Ectodermal cell (in vitro differentiated cells): Measurements from ENCODE around the gene KLHL10.
"Not testable (repeated sequence)": the region's sequence is repeated elsewhere in the genome, so short reads cannot be mapped to it uniquely, and the experiment has no call there.

ENCODE experiments used
- H3K27ac ChIP-seq: 2 replicates; pipeline ENCODE4 v1.7.0; 2013; ENCODE audit warnings: mild to moderate bottlenecking, low read depth, low read length; ENCODE audit not compliant: insufficient read depth, poor library complexity, severe bottlenecking
- H3K27me3 ChIP-seq: 2 replicates; pipeline ENCODE4 v1.7.0; 2013; ENCODE audit warnings: mild to moderate bottlenecking, low read length; ENCODE audit not compliant: insufficient read depth, control insufficient read depth, poor library complexity, severe bottlenecking
- H3K36me3 ChIP-seq: one replicate; pipeline ENCODE4 v1.7.0; 2013; ENCODE audit warnings: low read length; ENCODE audit not compliant: control insufficient read depth, insufficient read depth
- H3K4me1 ChIP-seq: one replicate; pipeline ENCODE4 v1.7.0; 2013; ENCODE audit warnings: low read length; ENCODE audit not compliant: control insufficient read depth, insufficient read depth
- H3K4me3 ChIP-seq: 2 replicates; pipeline ENCODE4 v1.7.0; 2013; ENCODE audit warnings: low read depth, low read length, control low read depth; ENCODE audit not compliant: insufficient read depth
- H3K9me3 ChIP-seq: 2 replicates; pipeline ENCODE4 v1.7.0; 2013; ENCODE audit warnings: mild to moderate bottlenecking, low read length, moderate library complexity; ENCODE audit not compliant: control insufficient read depth
- WGBS, 2 experiments: methylation state at CpG; one replicate each; pipeline ENCODE4 v1.1.7; 2013; ENCODE audit warnings: missing lambda C conversion rate in 2 of 2; 5-methylcytosine and 5-hydroxymethylcytosine counted together

The KLHL10 gene

GRCh38 chr17:41873559-41874292 lies 36.1 kb downstream of the KLHL10 start:
- H3K9me3 ChIP-seq, result no peaks in the 10 kb centered on the region
- no peak overlapping the region for H3K4me3 ChIP-seq
- H3K36me3 ChIP-seq, result peaks cover 76% of the 10 kb centered on the region
- H3K27me3 ChIP-seq, result no peaks in the 10 kb centered on the region
- H3K27ac ChIP-seq, result no peak overlapping the region
- H3K4me1 ChIP-seq, result no peaks in the 10 kb centered on the region
- WGBS, 2 experiments, result 96% methylated on average over 10 of the region's 10 CpGs

- H3K9me3 ChIP-seq, H3K4me3 ChIP-seq, H3K4me1 ChIP-seq, H3K27ac ChIP-seq, H3K27me3 ChIP-seq: not testable (repeated sequence)
- WGBS, 2 experiments, result 95 to 97% methylated on average over 9 of the region's 9 CpGs
- peaks cover 74% of the 10 kb centered on the region for H3K36me3 ChIP-seq
Measured at GRCh38 chr17:41874293-41874670, 36.7 kb downstream of the KLHL10 start.

- no peaks in the 10 kb centered on the region for H3K4me1 ChIP-seq
- no peak overlapping the region for H3K27ac ChIP-seq
- no peaks in the 10 kb centered on the region for H3K27me3 ChIP-seq
- H3K36me3 ChIP-seq, result peaks cover 70% of the 10 kb centered on the region
- H3K4me3 ChIP-seq, result no peak overlapping the region
- H3K9me3 ChIP-seq, result no peaks in the 10 kb centered on the region
- 91 to 96% methylated on average over 4 of the region's 4 CpGs for WGBS, 2 experiments
Measured at GRCh38 chr17:41880130-41880529, 42.5 kb downstream of the KLHL10 start.

- Histone ChIP-seq H3K36me3 (peaks cover 70% of the 10 kb centered on the region), H3K4me3 (no peak overlapping the region), H3K9me3 (no peaks in the 10 kb centered on the region), H3K27me3 (no peaks in the 10 kb centered on the region), H3K4me1 (peaks cover 9% of the 10 kb centered on the region), H3K27ac (no peak overlapping the region)
- WGBS, 2 experiments, result 96% methylated on average over 6 of the region's 6 CpGs
Measured at GRCh38 chr17:41882756-41883155, 45.1 kb downstream of the KLHL10 start.

- Histone ChIP-seq H3K4me3 (no peak overlapping the region), H3K27me3 (no peaks in the 10 kb centered on the region), H3K36me3 (peaks cover 68% of the 10 kb centered on the region), H3K4me1 (peaks cover 9% of the 10 kb centered on the region), H3K9me3 (no peaks in the 10 kb centered on the region), H3K27ac (peak overlapping the region; percentile 71)
- 52 to 56% methylated on average over 6 of the region's 6 CpGs for WGBS, 2 experiments
Measured at GRCh38 chr17:41885733-41886132, 48.1 kb downstream of the KLHL10 start.

GRCh38 chr17:41888332-41888965 lies 50.8 kb downstream of the KLHL10 start:
- WGBS, 2 experiments, result 90 to 92% methylated on average over 6 of the region's 6 CpGs
- no peaks in the 10 kb centered on the region for H3K9me3 ChIP-seq
- no peaks in the 10 kb centered on the region for H3K27me3 ChIP-seq
- H3K4me3 ChIP-seq, result no peak overlapping the region
- H3K4me1 ChIP-seq, result peaks cover 9% of the 10 kb centered on the region
- H3K36me3 ChIP-seq, result peaks cover 76% of the 10 kb centered on the region
- H3K27ac ChIP-seq, result no peak overlapping the region

GRCh38 chr17:41891135-41892020 lies 53.8 kb downstream of the KLHL10 start:
- Histone ChIP-seq H3K4me1 (peaks cover 3% of the 10 kb centered on the region), H3K9me3 (no peaks in the 10 kb centered on the region), H3K27me3 (no peaks in the 10 kb centered on the region), H3K4me3 (no peak overlapping the region), H3K27ac (no peak overlapping the region), H3K36me3 (peaks cover 81% of the 10 kb centered on the region)
- 92 to 97% methylated on average over 6 to 7 of the region's 7 CpGs for WGBS, 2 experiments

- no peaks in the 10 kb centered on the region for H3K9me3 ChIP-seq
- H3K27ac ChIP-seq, result no peak overlapping the region
- no peaks in the 10 kb centered on the region for H3K4me1 ChIP-seq
- H3K4me3 ChIP-seq, result no peak overlapping the region
- 93 to 99% methylated on average over 4 of the region's 4 CpGs for whole genome bisulfite sequencing, 2 experiments
- H3K36me3 ChIP-seq, result peaks cover 78% of the 10 kb centered on the region
- H3K27me3 ChIP-seq, result no peaks in the 10 kb centered on the region
Measured at GRCh38 chr17:41892021-41892376, 54.4 kb downstream of the KLHL10 start.

- Histone ChIP-seq H3K4me3 (no peak overlapping the region), H3K27me3 (no peaks in the 10 kb centered on the region), H3K9me3 (no peaks in the 10 kb centered on the region), H3K4me1 (no peaks in the 10 kb centered on the region), H3K27ac (no peak overlapping the region), H3K36me3 (peaks cover 79% of the 10 kb centered on the region)
- 95 to 96% methylated on average over 3 of the region's 3 CpGs for WGBS, 2 experiments
Measured at GRCh38 chr17:41893384-41893783, 55.8 kb downstream of the KLHL10 start.

GRCh38 chr17:41894791-41895331 lies 57.2 kb downstream of the KLHL10 start:
- Histone ChIP-seq H3K36me3 (peaks cover 79% of the 10 kb centered on the region), H3K4me1 (no peaks in the 10 kb centered on the region), H3K27ac (no peak overlapping the region), H3K9me3 (no peaks in the 10 kb centered on the region), H3K4me3 (no peak overlapping the region), H3K27me3 (no peaks in the 10 kb centered on the region)
- 79 to 81% methylated on average over 7 of the region's 7 CpGs for WGBS, 2 experiments
